GM18511 (cell line): ENCODE results near the gene SLF2.

Experiments
- ATAC-seq: cut with Tn5 transposase; IDR thresholded peaks from one replicate; pipeline ENCODE4 v1.9.1; 2021; ENCODE audit warnings: mild to moderate bottlenecking, moderate library complexity; ENCODE audit not compliant: unreplicated experiment

Gene SLF2

DNA sequence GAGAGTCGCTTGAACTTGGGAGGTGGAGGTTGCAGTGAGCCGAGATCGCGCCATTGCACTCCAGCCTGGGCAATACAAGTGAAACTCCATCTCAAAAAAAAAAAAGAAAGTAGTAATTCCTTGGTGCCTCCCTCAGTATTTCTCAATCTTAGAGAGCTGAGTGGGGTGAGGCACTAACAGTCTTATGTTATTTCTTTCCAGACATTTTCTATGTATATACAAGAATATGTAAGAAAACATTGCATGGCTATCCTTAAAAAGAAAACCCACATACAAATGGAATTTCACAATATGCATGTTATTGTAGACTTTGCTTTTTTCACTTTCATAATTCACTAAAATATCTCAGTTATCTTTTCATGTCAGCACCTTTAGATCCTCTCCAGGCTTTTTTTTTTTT, 13.6 kb upstream of the SLF2 start:
- ATAC-seq: no peak

DNA sequence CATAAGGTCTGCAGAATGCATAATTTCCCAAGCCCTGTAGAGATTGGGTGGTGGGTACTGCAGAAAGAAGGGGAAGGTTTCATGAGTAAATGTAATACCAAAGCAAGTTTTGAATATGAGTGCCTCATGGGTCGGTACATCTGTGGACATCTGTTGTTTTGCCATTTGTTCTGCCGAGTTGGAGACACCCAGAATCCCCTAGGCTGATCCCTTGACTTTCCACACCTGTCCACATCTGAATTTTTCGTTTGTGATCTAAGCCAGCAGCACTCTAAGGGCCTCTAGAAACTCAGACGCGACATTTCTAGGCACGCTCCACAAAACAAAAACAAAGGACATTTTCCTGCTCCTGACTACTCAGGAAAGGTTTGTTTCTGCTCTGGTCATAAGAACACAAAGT, 11.7 kb upstream of the SLF2 start:
- ATAC-seq: no peak

DNA sequence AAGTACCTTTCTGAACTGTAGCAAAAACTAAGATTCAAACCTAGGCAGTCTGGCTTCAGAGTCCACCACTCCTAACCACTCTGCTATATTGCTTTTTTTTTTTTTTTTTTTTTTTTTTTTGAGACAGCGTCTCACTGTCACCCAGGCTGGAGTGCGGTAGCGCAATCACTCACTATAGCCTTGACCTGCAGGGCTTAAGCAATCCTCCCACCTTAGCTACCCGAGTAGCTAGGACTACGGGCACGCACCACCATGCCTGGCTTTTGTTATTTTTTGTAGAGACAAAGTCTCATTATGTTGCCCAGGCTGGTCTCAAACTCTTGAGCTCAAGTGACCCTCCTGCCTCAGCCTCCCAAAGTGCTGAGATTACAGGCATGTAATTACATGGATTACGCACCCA, 10.1 kb upstream of the SLF2 start:
- ATAC-seq: no peak

DNA sequence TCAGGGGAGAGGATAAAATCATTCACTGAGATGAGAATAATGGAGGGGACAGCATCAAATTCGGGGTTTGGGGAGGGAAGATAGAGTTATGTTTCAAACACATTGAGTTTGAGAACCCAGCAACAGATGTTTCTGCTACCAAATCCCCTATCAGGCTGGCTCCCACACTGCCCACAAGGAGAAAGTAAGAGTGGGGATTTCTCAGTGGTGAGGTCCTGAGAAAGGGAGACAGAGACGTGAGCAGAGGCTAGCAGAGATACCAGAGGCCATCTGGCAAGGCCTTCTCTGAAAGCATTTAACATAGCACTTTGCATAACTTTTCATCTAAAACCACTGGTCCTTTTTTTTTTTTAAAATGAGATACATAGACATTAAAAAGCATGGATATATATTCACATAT, 7.8 kb upstream of the SLF2 start:
- ATAC-seq: no peak

DNA sequence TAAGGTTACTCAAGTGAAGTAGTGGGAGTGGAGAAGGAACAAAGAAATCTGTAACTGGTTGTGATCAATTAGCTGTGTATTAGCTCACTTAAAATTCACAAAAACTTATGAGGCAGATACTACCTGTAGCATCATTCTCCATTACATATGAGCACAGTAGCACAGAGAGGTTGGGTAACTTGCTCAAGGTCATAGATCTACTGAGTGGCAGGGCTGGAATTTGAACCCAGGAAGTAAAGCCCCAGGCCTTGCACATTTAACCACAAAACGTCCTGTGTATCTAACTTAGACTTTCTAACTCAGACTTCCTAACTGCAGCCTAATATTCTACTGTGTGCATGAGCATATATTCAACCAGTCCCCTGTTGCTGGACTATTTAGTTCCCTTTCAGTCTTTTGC, 5.6 kb upstream of the SLF2 start:
- no peak for ATAC-seq

DNA sequence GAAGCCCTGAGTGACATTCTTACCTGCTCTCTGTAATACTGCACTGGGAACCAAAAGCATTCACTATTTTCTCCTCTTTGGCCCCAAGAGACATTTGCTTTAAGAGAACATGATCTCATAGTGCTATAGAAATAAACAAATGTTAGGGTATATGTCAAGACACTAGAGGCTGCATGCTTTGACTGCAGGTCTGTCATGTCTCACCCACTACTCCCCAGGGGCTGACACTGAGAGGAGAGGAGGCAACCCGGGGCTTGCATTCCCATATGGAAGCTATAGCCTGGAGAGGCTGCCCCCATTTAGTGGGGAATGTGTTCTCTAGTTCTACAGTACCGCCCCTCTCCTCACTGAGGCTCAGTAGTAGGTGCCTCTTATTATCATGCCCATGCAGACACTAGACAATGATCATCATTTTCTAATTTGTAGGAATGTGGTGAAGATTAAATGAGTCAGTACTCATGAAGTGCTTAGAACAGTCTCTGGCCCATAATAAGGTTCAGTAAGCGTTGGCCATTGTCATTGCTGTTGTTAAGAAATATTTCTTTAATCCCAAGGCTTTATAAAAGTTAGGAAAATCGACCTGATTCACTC, 4.9 kb upstream of the SLF2 start:
- ATAC-seq: no peak

DNA sequence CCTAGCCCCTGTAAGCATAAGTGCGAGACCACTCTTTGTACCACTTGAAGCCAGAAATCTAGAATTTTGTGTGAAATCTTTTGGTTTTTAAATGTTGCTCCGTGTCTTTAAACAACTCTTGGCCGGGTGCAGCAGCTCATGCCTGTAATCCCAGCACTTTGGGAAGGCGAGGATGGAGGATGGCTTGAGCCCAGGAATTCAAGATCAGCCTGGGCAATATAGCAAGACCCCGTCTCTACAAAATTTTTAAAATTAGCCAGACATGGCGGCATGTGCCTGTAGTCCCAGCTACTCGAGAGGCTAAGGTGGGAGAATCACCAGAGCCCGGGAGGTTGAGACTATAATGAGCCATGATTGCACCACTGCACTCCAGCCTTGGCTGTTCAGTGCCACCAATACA, 4.4 kb upstream of the SLF2 start:
- no peak for ATAC-seq

DNA sequence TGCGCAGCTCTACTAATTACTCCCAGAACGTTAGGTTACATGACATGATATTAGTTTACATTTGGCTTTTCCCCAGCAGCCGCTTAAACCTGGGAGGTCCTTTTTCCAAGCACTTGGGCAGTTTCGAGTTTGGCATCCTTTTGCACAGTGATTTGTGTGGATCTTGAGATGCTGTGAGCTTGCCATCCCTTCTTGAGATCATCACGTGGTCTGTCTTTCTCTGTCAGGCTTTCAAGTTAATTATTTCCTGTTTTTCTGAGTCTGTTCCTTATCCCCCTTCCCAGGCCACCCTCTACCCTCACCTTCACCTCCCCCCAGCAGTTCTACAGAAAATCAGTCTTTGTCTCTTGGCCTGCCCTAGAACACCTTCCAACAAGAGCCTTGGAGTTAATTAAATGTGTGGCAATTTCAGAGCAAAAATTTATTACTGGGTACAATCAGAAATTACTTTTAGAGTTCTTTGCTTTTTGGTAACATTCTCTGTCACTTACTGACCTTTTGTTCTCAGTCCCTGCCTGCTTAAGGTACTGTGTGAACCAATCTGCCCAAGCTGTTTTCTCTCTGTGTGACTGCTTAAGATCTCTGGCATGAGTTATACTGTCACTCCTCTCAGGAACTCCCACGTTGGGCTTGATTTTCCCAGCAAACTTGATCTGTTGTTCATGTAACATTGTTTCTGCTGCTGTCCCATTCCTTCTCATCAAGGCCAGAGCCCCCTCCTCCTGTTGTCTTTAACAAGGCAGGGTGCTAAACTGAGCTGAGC, 3.1 kb upstream of the SLF2 start:
- ATAC-seq: no peak

DNA sequence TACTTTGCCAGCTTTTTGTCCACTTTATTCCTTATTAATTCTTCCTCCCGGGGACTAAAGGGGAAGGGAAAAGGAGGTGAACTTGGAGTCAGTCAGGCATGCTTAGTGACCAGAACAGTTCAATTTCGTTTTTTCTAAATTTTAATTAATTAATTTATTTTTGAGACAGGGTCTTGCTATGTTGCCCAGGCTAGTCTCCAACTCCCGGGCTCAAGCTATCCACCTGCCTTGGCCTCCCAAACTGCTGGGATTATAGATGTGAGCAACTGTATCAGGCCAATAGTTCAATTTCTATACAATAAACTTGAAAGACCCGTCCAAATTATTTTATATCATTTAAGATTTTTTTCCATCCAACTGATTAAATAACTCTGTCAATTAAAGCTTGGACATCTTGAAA, 1.3 kb upstream of the SLF2 start:
- no peak for ATAC-seq

DNA sequence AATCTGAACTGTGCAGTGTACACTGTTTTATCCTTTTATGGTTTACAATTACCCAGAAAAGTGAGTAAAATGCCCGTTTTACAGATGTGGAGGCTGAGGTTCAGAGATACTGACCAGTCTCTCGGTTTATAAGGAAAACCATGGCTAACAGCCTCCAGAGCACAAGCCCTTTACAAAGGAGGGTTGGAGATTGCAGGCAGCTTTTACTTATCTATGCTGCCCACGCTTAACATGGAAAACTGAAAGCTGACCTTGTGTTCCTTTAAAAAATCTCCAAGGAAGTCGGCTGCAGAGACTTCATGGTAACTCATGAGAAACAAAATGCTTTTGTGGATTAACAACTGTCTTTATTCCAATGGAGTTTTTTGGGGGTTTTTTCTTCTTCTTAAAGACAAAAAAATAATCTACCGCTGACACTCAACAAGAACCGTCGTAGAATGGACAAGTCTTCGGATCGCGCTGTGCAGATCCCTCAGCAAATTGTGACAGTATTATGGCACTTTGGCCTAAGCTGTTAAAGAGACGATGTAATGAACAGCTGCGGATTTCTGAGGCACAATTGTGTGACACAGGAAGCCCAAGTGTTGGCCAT, 654 bp upstream of the SLF2 start:
- no peak for ATAC-seq

DNA sequence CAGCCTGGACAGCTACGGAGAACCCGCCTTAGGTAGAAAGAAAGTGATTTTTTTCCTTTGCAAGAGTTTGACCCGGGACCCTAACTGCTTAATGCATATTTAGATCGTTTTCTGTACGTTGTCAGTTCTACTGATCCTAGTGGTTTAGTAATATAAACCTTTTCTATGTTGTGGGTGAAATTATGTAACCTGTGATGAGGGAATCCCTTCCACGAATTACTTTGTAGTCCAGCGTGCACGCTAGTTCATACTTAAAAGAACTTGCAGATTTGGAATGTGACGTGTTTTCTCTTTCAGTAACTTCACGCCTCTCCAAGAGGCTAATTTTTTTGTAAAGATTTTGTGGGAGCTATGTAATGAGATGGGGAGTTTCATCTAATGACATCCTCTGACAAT, 705 bp downstream of the SLF2 start:
- no peak for ATAC-seq

DNA sequence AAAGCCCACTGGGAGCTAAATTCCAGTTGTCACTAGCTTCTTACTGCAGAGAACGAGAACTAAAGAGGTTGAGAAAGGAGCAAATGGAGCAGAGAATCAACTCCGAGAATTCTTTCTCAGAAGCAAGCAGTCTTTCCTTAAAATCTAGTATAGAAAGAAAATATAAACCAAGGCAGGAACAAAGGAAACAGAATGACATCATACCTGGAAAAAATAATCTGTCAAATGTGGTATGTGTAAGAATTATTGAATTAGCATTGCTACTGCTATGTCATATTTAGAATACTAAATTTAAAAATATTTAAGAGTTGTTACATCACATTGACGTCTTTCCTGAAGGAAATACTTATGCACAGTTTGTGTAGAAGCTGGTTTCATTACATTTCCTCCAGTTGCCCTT, 4.3 kb downstream of the SLF2 start:
- ATAC-seq: no peak

DNA sequence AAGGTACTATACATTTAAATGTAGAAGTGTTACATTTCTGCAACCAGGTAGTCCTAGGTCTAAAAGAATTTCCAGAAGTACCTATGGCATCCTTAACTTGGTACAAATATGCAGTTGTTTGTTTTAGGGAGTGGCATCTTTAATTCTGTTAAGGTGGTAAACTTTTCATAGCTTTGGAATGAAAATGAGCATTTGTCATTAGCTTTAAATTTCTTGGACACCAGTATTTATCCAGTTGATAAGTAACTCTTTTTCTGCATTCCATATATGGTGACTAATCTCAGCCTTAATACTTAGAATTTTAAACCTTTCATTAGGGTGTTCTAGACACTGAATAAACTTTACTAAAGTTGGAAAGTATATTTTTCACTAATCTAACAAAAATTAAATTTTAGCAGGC, 10.8 kb downstream of the SLF2 start:
- ATAC-seq: no peak

DNA sequence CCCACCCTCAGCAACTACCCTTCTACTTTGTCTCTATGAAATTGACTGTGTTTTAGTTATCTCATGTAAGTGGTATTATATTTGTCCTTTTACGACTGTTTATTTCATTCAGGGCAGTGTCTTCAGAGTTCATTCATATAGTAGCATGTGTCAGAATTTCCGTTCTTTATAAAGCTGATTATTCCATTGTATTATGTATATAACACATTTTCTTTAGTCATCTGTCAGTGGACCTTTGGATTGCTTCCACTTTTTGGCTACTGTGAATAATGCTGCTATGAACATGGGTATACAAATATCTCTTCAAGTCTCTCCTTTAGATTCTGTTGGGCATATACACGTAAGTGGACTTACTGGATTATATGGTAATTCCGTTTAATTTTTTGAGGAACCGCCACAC, 14.5 kb downstream of the SLF2 start:
- no peak for ATAC-seq

DNA sequence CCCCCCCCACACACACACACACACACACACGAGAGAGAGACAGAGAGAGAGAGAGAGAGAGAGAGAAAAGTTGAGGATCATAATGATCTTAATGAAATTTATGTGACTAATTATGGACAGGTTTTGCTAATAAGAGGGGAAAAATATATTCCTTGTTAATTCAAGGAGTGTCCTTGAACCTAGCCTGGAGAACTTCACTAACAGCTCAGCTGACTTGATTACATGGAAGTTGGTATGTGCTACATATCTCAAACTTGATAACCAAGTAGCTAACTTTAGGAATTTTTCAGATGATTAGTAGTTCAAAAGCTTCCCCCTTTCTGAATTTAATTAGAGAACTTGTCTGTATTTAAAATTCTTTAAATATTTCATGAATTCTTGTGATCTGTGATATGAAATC, 15.3 kb downstream of the SLF2 start:
- no peak for ATAC-seq

DNA sequence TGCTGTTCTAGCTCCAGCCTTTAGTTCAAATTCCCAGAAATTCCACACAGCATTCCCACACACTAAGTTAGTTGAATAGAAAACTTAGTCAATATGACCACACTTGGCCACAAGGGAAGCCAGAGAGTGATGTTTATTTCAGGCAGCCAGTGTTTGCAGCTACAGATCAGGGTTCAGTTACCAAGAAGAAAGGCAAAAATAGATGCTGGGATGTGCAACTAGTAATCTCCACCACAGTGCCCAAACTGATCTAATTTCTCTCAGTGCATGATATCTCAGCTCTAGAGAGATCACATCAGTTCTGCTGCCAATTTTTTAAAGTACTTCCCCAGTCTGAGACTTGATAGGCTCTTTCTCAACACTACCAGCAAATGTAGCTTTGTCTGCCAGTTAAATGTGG, 17.6 kb downstream of the SLF2 start:
- ATAC-seq: no peak

DNA sequence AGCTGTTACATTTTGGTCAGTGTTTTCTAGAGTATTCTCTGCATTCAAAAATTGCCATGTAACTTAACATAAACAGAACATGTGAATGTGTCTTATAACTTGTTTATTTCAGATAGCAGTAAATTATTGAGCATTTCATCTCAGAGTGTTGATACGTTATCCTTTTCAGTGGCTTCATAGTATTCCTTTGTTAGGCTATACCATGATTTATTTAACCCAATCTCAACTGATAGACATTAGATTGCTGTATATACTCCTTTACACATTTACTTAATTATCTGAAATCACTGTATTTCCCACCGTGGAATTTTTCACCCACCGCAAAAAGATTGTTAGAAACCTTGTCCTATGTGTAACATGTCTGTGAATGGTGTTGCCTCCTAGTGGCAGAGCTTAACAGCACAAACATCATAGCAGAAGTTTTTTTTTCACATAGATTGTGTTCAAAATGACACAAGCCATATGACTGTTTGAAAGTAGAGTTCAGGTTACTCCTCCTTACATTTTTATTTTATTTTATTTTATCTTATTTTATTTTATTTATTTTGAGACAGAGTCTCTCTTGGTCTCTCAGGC, 21.4 kb downstream of the SLF2 start:
- ATAC-seq: no peak

DNA sequence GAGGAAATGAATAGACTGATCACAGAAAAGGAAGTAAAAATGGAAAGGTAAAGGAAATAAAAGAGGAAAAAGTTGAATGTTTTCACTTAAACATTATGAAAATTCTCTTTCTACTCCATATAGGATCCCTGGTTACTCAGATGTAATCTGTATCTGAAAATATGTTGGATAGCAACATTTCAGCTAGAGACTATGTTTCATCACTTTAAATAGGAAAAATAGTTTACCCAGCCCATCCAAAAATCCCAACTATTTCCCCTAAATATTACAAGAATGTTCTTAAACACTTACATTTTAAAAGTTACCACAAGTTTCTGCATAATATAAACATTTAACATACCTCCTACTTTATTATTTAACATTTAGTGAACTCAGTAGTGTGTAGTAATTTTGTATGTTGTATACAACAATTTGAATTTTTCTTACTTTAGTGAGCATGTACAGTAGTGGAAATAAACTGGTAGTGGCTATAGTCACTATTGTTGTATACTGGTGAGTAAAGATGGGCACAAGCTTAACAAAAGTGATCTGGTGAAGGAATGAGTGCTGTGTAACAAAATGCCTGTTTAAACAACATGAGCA, 27.1 kb downstream of the SLF2 start:
- ATAC-seq: no peak

DNA sequence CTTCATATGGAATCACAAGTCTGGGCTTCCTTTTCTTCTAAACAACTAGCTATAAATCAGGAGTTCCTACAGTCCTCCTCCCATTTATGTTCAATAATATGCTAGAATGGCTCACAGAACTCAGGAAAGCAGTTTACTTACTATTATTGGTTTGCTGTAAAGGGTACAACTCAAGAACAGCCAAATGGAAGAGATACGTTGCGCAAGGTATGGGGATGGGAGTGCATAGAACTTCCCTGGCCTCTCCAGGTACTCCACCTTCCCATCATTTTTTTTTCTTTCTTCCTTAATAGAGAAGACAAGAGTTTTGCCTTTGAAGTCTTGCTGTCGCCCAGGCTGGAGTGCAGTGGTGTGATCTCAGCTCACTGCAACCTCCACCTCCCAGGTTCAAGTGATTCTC, 29.5 kb downstream of the SLF2 start:
- no peak for ATAC-seq

DNA sequence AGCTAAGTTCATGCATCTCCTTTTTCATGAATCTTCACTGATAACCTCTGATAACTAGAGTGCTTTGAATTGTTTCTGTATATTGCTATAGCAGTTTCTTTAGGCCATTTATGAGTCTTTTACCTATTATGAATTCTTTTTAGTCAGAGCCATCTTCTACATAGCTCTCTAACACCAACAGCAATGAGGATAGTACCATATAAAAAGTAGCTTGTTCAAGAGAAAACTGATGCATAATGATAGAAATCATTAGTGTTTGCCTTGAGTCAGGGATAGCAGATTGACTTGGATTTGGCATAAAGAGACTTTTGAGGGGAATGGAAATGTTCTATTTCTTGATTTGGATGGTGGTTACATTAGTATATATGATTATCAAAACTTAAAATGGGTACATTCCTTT, 30.7 kb downstream of the SLF2 start:
- ATAC-seq: no peak

DNA sequence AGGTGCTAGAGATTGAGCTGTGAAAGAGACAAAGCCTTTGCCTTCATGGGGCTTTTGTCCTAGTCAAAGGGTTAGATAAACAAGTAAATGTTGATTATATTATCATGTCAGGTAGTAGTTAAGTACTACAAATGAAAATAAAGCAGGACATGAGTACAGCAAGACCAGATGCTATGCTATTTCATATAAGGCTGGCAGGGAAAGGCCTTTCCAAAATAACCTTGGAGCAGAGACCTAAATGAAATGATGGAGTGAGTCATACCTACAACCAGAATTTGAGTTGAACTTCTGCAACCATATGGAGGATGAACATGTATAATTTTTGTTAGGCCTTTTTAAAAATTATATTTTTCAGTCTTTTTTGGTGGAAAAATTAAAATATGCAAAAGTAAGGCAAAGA, 33.0 kb downstream of the SLF2 start:
- no peak for ATAC-seq

DNA sequence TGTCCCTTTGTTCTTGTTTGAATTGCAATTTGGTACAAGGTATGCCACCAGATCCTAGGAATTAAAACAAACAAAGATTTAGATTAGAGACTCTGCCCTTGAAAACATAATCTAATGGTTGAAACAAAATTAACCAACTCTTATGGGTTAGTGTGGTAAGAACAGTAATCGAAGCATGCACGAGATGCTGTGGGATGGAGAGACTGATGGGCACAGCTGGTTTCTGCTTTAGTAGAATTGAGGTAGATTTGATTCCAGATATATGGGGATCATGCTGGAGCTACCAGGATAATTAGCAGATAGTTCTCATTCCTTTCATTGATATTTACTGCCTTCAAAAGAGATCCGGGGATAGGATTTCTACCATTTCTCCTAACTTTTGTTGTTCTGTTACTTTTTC, 36.2 kb downstream of the SLF2 start:
- no peak for ATAC-seq
